Fibroblast of lung (primary cell): Measurements from ENCODE around the gene TGFBR2. TPM values are rescaled to one million over a fixed set of nuclear protein-coding genes. Genes with fewer than 3 reads are reported as not detected.
A peak's percentile ranks its signal among the peaks of the same experiment; 100 is the strongest.

Experiments used
- DNase-seq, 2 donors: peaks; one replicate each; pipeline versions ENCODE4 v3.0.0 to v3.0.0-alpha.2; 2010; ENCODE audit warnings: low read depth in 2 of 2
- H2AFZ ChIP-seq: 2 replicates; pipeline ENCODE4 v1.5.1; 2012; ENCODE audit warnings: low read length, control low read depth, inconsistent platforms
- H3K27ac ChIP-seq: 2 replicates; pipeline ENCODE4 v1.5.1; 2011; ENCODE audit warnings: low read length, control low read depth; ENCODE audit not compliant: insufficient read depth
- H3K27me3 ChIP-seq: 2 replicates; pipeline ENCODE4 v1.5.1; 2011; ENCODE audit warnings: mild to moderate bottlenecking, low read length; ENCODE audit not compliant: control insufficient read depth, insufficient read depth
- H3K36me3 ChIP-seq: 2 replicates; pipeline ENCODE4 v1.5.1; 2011; ENCODE audit warnings: low read length; ENCODE audit not compliant: control insufficient read depth, insufficient read depth
- H3K4me1 ChIP-seq: 2 replicates; pipeline ENCODE4 v1.5.1; 2011; ENCODE audit warnings: low read length; ENCODE audit not compliant: control insufficient read depth, insufficient read depth; ENCODE audit errors: extremely low read depth
- H3K4me2 ChIP-seq: 2 replicates; pipeline ENCODE4 v1.5.1; 2011; ENCODE audit warnings: low read length, control low read depth; ENCODE audit not compliant: insufficient read depth; ENCODE audit errors: extremely low read depth
- H3K4me3 ChIP-seq, 4 experiments: fragments of 200-600 bp in 1 of 4; sonication (generic) in 1 of 4; replicated peaks in 1 of 4; 2 replicates each; pipeline ENCODE4 v1.5.1; 2011 to 2016; ENCODE audit warnings: low read length in 4 of 4, low read depth in 3 of 4, mild to moderate bottlenecking in 3 of 4, control low read depth in 2 of 4, inconsistent platforms in 1 of 4, mixed read lengths in 1 of 4; ENCODE audit not compliant: insufficient read depth in 1 of 4; ENCODE audit errors: control extremely low read depth in 1 of 4
- H3K79me2 ChIP-seq: 2 replicates; pipeline ENCODE4 v1.5.1; 2012; ENCODE audit warnings: mild to moderate bottlenecking, low read length, inconsistent platforms; ENCODE audit not compliant: control insufficient read depth, insufficient read depth
- H3K9ac ChIP-seq: 2 replicates; pipeline ENCODE4 v1.5.1; 2011; ENCODE audit warnings: mild to moderate bottlenecking, low read length, control low read depth; ENCODE audit not compliant: insufficient read depth
- H3K9me3 ChIP-seq: 2 replicates; pipeline ENCODE4 v1.5.1; 2012; ENCODE audit warnings: low read depth, low read length; ENCODE audit not compliant: control insufficient read depth, insufficient read depth
- H4K20me1 ChIP-seq: 2 replicates; pipeline ENCODE4 v1.5.1; 2011; ENCODE audit warnings: low read length; ENCODE audit not compliant: control insufficient read depth, insufficient read depth; ENCODE audit errors: extremely low read depth
- EZH2 ChIP-seq: IDR thresholded peaks from 2 replicates; pipeline ENCODE4 v1.5.1; 2012; ENCODE audit warnings: low read length, control low read depth, mild to moderate bottlenecking; ENCODE audit errors: missing control alignments
- polyA plus RNA-seq, 2 donors: library from polyadenylated mRNA; depleted of rRNA in 1 of 2; stranded (reverse) in 1 of 2; unstranded in 1 of 2; fragments of >200 nt; gene quantifications; 2 replicates each; pipeline ENCODE4 v1.2.1, GENCODE V29; 2011 to 2012; ENCODE audit warnings: missing spikeins in 1 of 2
- total RNA-seq: library from RNA; depleted of rRNA; stranded (reverse); fragments of >200 nt; gene quantifications from 2 replicates; pipeline ENCODE4 v1.2.1, GENCODE V29; 2014
- TF ChIP-seq, protein P1 (sequence below), 2 donors: IDR thresholded peaks in 1 of 2; conservative IDR thresholded peaks in 1 of 2; 1 replicate in 1 of 2; 2 replicates in 1 of 2; pipeline ENCODE4 v1.5.1; 2011 to 2012; ENCODE audit warnings: low read length in 2 of 2, control low read depth in 1 of 2, inconsistent platforms in 1 of 2, low read depth in 1 of 2, mild to moderate bottlenecking in 1 of 2

TGFBR2 gene
- total and polyA plus RNA-seq, 2 donors (not counting 1 experiment from before 2014, with no cell fraction given), result 93.0 to 126 TPM

- no peak overlapping the region for H3K9ac ChIP-seq
- no peaks in the 10 kb centered on the region for H4K20me1 ChIP-seq
- peaks cover 41% of the 10 kb centered on the region for H3K79me2 ChIP-seq
- peak overlapping the region; percentile 89 for H3K27ac ChIP-seq
- TF ChIP-seq, protein P1, sequence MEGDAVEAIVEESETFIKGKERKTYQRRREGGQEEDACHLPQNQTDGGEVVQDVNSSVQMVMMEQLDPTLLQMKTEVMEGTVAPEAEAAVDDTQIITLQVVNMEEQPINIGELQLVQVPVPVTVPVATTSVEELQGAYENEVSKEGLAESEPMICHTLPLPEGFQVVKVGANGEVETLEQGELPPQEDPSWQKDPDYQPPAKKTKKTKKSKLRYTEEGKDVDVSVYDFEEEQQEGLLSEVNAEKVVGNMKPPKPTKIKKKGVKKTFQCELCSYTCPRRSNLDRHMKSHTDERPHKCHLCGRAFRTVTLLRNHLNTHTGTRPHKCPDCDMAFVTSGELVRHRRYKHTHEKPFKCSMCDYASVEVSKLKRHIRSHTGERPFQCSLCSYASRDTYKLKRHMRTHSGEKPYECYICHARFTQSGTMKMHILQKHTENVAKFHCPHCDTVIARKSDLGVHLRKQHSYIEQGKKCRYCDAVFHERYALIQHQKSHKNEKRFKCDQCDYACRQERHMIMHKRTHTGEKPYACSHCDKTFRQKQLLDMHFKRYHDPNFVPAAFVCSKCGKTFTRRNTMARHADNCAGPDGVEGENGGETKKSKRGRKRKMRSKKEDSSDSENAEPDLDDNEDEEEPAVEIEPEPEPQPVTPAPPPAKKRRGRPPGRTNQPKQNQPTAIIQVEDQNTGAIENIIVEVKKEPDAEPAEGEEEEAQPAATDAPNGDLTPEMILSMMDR (conservative IDR thresholded peaks at IDR 0.05 in 1 of 2, IDR thresholded peaks at IDR 0.05 in 1 of 2; ENCODE audit: low read depth in 1 of 2, low read length in 2 of 2), result no peak
- TF ChIP-seq EZH2, result no peak
- no peaks in the 10 kb centered on the region for H3K36me3 ChIP-seq
- no peaks in the 10 kb centered on the region for H3K27me3 ChIP-seq
- peaks cover 2% of the 10 kb centered on the region for H3K4me1 ChIP-seq
- no peaks in the 10 kb centered on the region for H3K9me3 ChIP-seq
- peak overlapping the region; percentile 21 for H3K4me2 ChIP-seq
- no peak for DNase-seq
- peak overlapping the region; percentile 6 to 95 (median 41) for H3K4me3 ChIP-seq
- no peak overlapping the region for H2AFZ ChIP-seq
These were observed 598 bp upstream of the TGFBR2 start for GRCh38 chr3:30605706-30606300.

DNA sequence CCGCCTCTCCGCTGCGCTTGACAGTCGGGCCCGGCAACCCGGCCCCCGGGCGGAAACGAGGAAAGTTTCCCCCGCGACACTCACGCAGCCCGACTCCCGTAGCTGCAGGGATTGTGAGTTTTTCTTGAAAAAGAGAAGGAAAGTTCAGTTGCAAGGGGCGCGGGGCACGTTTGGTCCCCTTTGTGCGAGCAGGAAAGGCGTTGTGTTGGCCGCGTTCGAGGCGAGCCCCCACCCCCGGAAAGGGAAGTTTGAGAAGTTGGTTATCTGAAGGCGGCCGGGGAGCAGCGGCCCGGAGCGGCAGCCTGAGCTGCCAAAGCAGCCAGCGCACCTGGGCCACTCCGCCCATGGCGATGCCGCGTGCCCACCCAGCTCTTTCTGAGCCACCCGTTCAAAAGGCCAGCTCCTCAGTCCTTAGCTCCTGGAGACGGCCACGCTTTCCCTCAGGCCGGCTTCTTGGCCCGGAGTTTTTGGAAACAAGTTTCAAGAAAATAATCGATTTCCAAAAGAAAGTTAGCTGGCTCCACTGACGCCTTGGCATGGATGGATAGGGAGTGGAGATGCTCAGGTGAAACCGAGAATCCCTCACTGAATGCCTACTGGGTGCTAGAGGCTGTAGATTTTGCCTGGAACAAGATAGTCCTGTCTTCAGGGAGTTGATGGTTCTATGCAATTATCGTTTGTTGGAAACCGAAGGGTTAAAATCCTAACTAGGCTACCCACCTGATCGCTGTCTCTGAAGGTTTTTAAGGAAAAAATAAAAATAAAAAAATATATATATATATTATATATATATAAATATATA is 832 bp downstream of the TGFBR2 start:
- H3K79me2 ChIP-seq, result peaks cover 54% of the 10 kb centered on the region
- peak overlapping the region; percentile 78 for H3K4me2 ChIP-seq
- TF ChIP-seq, protein P1 (conservative IDR thresholded peaks at IDR 0.05 in 1 of 2, IDR thresholded peaks at IDR 0.05 in 1 of 2; ENCODE audit: low read depth in 1 of 2, low read length in 2 of 2), result no peak
- TF ChIP-seq EZH2, result no peak
- DNase-seq, result peak; percentile 50 to 58
- H3K27me3 ChIP-seq, result no peaks in the 10 kb centered on the region
- H3K36me3 ChIP-seq, result no peaks in the 10 kb centered on the region
- H3K4me3 ChIP-seq, result peak overlapping the region; percentile 73 to 98 (median 94)
- no peaks in the 10 kb centered on the region for H3K9me3 ChIP-seq
- peak overlapping the region; percentile 90 for H3K9ac ChIP-seq
- H3K4me1 ChIP-seq, result peaks cover 6% of the 10 kb centered on the region
- H3K27ac ChIP-seq, result peak overlapping the region; percentile 89
- peak overlapping the region; percentile 58 for H2AFZ ChIP-seq
- H4K20me1 ChIP-seq, result no peaks in the 10 kb centered on the region

- Histone ChIP-seq H2AFZ (no peak overlapping the region), H3K9me3 (no peaks in the 10 kb centered on the region), H3K79me2 (peaks cover 67% of the 10 kb centered on the region), H3K4me1 (peaks cover 6% of the 10 kb centered on the region), H3K4me2 (peak overlapping the region; percentile 74), H3K27me3 (no peaks in the 10 kb centered on the region), H3K36me3 (no peaks in the 10 kb centered on the region), H3K4me3 (peak overlapping the region; percentile 46 to 95 (median 64)), H4K20me1 (no peaks in the 10 kb centered on the region), H3K27ac (no peak overlapping the region), H3K9ac (no peak overlapping the region)
- DNase-seq, result no peak
- TF ChIP-seq EZH2, result no peak
- TF ChIP-seq, protein P1 (conservative IDR thresholded peaks at IDR 0.05 in 1 of 2, IDR thresholded peaks at IDR 0.05 in 1 of 2; ENCODE audit: low read depth in 1 of 2, low read length in 2 of 2), result no peak
These were observed 2.2 kb downstream of the TGFBR2 start for GRCh38 chr3:30608598-30608947.
